NCI-H2171 treated with DMSO at 0.1 percent for 48 hours (cell line): ENCODE results near the gene ITFG1.
"Not testable (repeated sequence)": the region's sequence is repeated elsewhere in the genome, so short reads cannot be mapped to it uniquely, and the experiment has no call there.

Source experiments
- DNase-seq: peaks from one replicate; lab custom pipeline; 2025; lab: John Stamatoyannopoulos, UW

The ITFG1 gene

GRCh38 chr16:47244206-47244605, 216.7 kb downstream of the ITFG1 start:
- no peak for DNase-seq

- DNase-seq: no peak
Measured at GRCh38 chr16:47241061-47241460, 219.8 kb downstream of the ITFG1 start.

GRCh38 chr16:47236716-47237115, 224.1 kb downstream of the ITFG1 start:
- DNase-seq: no peak

GRCh38 chr16:47230296-47230695, 230.6 kb downstream of the ITFG1 start:
- peak; percentile 37 for DNase-seq

- peak; percentile 9 for DNase-seq
Measured at GRCh38 chr16:47229053-47230050, 231.5 kb downstream of the ITFG1 start.

GRCh38 chr16:47228241-47228640, 232.6 kb downstream of the ITFG1 start:
- no peak for DNase-seq

GRCh38 chr16:47213761-47214440, 247.0 kb downstream of the ITFG1 start:
- no peak for DNase-seq

- no peak for DNase-seq
Measured at GRCh38 chr16:47211218-47211617, 249.6 kb downstream of the ITFG1 start.

GRCh38 chr16:47204736-47205504, 255.9 kb downstream of the ITFG1 start:
- DNase-seq: no peak

GRCh38 chr16:47203433-47203832, 257.4 kb downstream of the ITFG1 start:
- not testable (repeated sequence) for DNase-seq

GRCh38 chr16:47198180-47198575, 262.7 kb downstream of the ITFG1 start:
- DNase-seq: no peak

GRCh38 chr16:47197536-47198179, 263.2 kb downstream of the ITFG1 start:
- no peak for DNase-seq

- DNase-seq: peak; percentile 4
Measured at GRCh38 chr16:47196457-47196856, 264.4 kb downstream of the ITFG1 start.

GRCh38 chr16:47182318-47182717, 278.5 kb downstream of the ITFG1 start:
- DNase-seq: no peak

GRCh38 chr16:47181066-47181465, 279.8 kb downstream of the ITFG1 start:
- DNase-seq: not testable (repeated sequence)

GRCh38 chr16:47180073-47180472, 280.8 kb downstream of the ITFG1 start:
- peak; percentile 4 for DNase-seq

GRCh38 chr16:47175152-47175551, 285.7 kb downstream of the ITFG1 start:
- no peak for DNase-seq

- DNase-seq: no peak
Measured at GRCh38 chr16:47162670-47163420, 298.0 kb downstream of the ITFG1 start.

GRCh38 chr16:47161464-47161863, 299.4 kb downstream of the ITFG1 start:
- DNase-seq: no peak

- no peak for DNase-seq
Measured at GRCh38 chr16:47160422-47160821, 300.4 kb downstream of the ITFG1 start.

GRCh38 chr16:47158992-47159391, 301.9 kb downstream of the ITFG1 start:
- no peak for DNase-seq
